HEK293 (cell line): Measurements from ENCODE around the gene BRCA2.

Source experiments
- EGR2 ChIP-seq: fragments of 450-650 bp; formaldehyde crosslinking; IDR thresholded peaks from 2 replicates; pipeline ENCODE4 v1.5.1; 2016; ENCODE audit warnings: low read depth, missing biosample characterization, missing genetic modification characterization
- ELK4 ChIP-seq: IDR thresholded peaks from 2 replicates; pipeline ENCODE4 v1.6.1; 2011; ENCODE audit warnings: mild to moderate bottlenecking, low read depth, low read length, borderline replicate concordance
- KLF17 ChIP-seq: fragments of 450-650 bp; formaldehyde crosslinking; IDR thresholded peaks from 2 replicates; pipeline ENCODE4 v1.5.1; 2016; ENCODE audit warnings: missing biosample characterization, missing genetic modification characterization
- MYNN ChIP-seq: fragments of 450-650 bp; formaldehyde crosslinking; IDR thresholded peaks from 2 replicates; pipeline ENCODE4 v1.5.1; 2016; ENCODE audit warnings: missing biosample characterization, missing genetic modification characterization, borderline replicate concordance
- SCRT2 ChIP-seq: fragments of 450-650 bp; formaldehyde crosslinking; IDR thresholded peaks from 2 replicates; pipeline ENCODE4 v1.5.1; 2016; ENCODE audit warnings: missing biosample characterization, missing genetic modification characterization
- YY1 ChIP-seq: fragments of 450-650 bp; formaldehyde crosslinking; IDR thresholded peaks from 2 replicates; pipeline ENCODE4 v1.5.1; 2018; ENCODE audit warnings: missing biosample characterization, missing genetic modification characterization
- ZNF133 ChIP-seq: fragments of 450-650 bp; formaldehyde crosslinking; IDR thresholded peaks from 2 replicates; pipeline ENCODE4 v1.5.1; 2016; ENCODE audit warnings: missing biosample characterization, missing genetic modification characterization
- ZNF239 ChIP-seq: fragments of 450-650 bp; formaldehyde crosslinking; IDR thresholded peaks from 2 replicates; pipeline ENCODE4 v1.5.1; 2016; ENCODE audit warnings: missing biosample characterization, missing genetic modification characterization
- TF ChIP-seq, protein P1 (sequence below): fragments of 450-650 bp; formaldehyde crosslinking; IDR thresholded peaks from 2 replicates; pipeline ENCODE4 v1.5.1; 2016; ENCODE audit warnings: missing biosample characterization, missing genetic modification characterization
- TF ChIP-seq, protein P2 (sequence below): fragments of 450-650 bp; formaldehyde crosslinking; IDR thresholded peaks from 2 replicates; pipeline ENCODE4 v1.5.1; 2016; ENCODE audit warnings: missing biosample characterization, missing genetic modification characterization

GRCh38 chr13:32423592-32423991, 108.3 kb downstream of the BRCA2 start:
- TF ChIP-seq EGR2 (tag by site-specific recombination): no peak
- TF ChIP-seq YY1 (tag by site-specific recombination): no peak
- TF ChIP-seq, protein P1, sequence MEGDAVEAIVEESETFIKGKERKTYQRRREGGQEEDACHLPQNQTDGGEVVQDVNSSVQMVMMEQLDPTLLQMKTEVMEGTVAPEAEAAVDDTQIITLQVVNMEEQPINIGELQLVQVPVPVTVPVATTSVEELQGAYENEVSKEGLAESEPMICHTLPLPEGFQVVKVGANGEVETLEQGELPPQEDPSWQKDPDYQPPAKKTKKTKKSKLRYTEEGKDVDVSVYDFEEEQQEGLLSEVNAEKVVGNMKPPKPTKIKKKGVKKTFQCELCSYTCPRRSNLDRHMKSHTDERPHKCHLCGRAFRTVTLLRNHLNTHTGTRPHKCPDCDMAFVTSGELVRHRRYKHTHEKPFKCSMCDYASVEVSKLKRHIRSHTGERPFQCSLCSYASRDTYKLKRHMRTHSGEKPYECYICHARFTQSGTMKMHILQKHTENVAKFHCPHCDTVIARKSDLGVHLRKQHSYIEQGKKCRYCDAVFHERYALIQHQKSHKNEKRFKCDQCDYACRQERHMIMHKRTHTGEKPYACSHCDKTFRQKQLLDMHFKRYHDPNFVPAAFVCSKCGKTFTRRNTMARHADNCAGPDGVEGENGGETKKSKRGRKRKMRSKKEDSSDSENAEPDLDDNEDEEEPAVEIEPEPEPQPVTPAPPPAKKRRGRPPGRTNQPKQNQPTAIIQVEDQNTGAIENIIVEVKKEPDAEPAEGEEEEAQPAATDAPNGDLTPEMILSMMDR (tag by site-specific recombination): no peak
- no peak for TF ChIP-seq MYNN (tag by site-specific recombination)
- TF ChIP-seq SCRT2 (tag by site-specific recombination): no peak
- TF ChIP-seq ZNF239: no peak
- no peak for TF ChIP-seq KLF17 (tag by site-specific recombination)
- TF ChIP-seq, protein P2, sequence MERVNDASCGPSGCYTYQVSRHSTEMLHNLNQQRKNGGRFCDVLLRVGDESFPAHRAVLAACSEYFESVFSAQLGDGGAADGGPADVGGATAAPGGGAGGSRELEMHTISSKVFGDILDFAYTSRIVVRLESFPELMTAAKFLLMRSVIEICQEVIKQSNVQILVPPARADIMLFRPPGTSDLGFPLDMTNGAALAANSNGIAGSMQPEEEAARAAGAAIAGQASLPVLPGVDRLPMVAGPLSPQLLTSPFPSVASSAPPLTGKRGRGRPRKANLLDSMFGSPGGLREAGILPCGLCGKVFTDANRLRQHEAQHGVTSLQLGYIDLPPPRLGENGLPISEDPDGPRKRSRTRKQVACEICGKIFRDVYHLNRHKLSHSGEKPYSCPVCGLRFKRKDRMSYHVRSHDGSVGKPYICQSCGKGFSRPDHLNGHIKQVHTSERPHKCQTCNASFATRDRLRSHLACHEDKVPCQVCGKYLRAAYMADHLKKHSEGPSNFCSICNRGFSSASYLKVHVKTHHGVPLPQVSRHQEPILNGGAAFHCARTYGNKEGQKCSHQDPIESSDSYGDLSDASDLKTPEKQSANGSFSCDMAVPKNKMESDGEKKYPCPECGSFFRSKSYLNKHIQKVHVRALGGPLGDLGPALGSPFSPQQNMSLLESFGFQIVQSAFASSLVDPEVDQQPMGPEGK (tag by site-specific recombination): no peak
- no peak for TF ChIP-seq ELK4
- TF ChIP-seq ZNF133: no peak
